B cell (primary cell): ENCODE measurements around the gene NBDY. TPM values are rescaled to one million over a fixed set of nuclear protein-coding genes. Genes with fewer than 3 reads are reported as not detected.

Experiments
- ATAC-seq: fragments of 200-7000 bp; cut with Tn5 transposase; one replicate; pipeline ENCODE4 v1.10.0; 2021; ENCODE audit warnings: low read depth, mild to moderate bottlenecking, moderate number of reproducible peaks, moderate library complexity
- CTCF ChIA-PET: fragments of 350-600 bp; sonication (Branson Sonifier 250); formaldehyde crosslinking; loops from one replicate; lab custom pipeline; 2021; ENCODE audit warnings: antibody characterized with exemption, inconsistent platforms; lab: Charles Lee
- POLR2A ChIA-PET: fragments of 350-600 bp; sonication (Branson Sonifier 250); formaldehyde crosslinking; loops from one replicate; lab custom pipeline; 2021; ENCODE audit warnings: antibody characterized with exemption; lab: Charles Lee
- DNase-seq: peaks from one replicate; pipeline ENCODE4 v3.0.0; 2013
- H2AFZ ChIP-seq: 2 replicates; pipeline ENCODE4 v1.6.1; 2012; ENCODE audit warnings: mild to moderate bottlenecking, low read depth, low read length; ENCODE audit not compliant: insufficient read depth, poor library complexity, severe bottlenecking
- H3K27ac ChIP-seq, 2 donors: 1 replicate in 1 of 2; 2 replicates in 1 of 2; pipeline ENCODE4 v1.5.1; 2012 to 2013; ENCODE audit warnings: low read length in 2 of 2, mild to moderate bottlenecking in 2 of 2, moderate library complexity in 1 of 2
- H3K27me3 ChIP-seq, 4 experiments: fragments of 200-600 bp in 1 of 4; sonication (generic) in 1 of 4; replicated peaks in 1 of 4; 1 replicate in 2 of 4; 2 replicates in 2 of 4; pipeline versions ENCODE4 v1.6.1 to v1.7.0; 2013 to 2016; ENCODE audit warnings: low read length in 3 of 4, mild to moderate bottlenecking in 2 of 4, mixed read lengths in 1 of 4, moderate library complexity in 1 of 4; ENCODE audit not compliant: insufficient read depth in 4 of 4, control insufficient read depth in 3 of 4; ENCODE audit errors: control extremely low read depth in 1 of 4
- H3K36me3 ChIP-seq, 2 experiments: replicated peaks in 1 of 2; 1 replicate in 1 of 2; 2 replicates in 1 of 2; pipeline versions ENCODE4 v1.6.1 to v1.7.1; 2013; ENCODE audit warnings: low read length in 1 of 2; ENCODE audit not compliant: insufficient read depth in 2 of 2, control insufficient read depth in 1 of 2; ENCODE audit errors: control extremely low read depth in 1 of 2, extremely low read depth in 1 of 2
- H3K4me1 ChIP-seq, 2 donors: fragments of 200-600 bp in 1 of 2; sonication (generic) in 1 of 2; 1 replicate in 1 of 2; 2 replicates in 1 of 2; pipeline versions ENCODE4 v1.5.1 to v1.6.1; 2013 to 2017; ENCODE audit warnings: low read length in 2 of 2; ENCODE audit not compliant: control insufficient read depth in 2 of 2, insufficient read depth in 2 of 2
- H3K4me2 ChIP-seq: replicated peaks from 2 replicates; pipeline ENCODE3; 2012; ENCODE audit warnings: mild to moderate bottlenecking, low read depth, low read length; ENCODE audit not compliant: poor library complexity, severe bottlenecking
- H3K4me3 ChIP-seq, 5 experiments: fragments of 200-600 bp in 1 of 5; sonication (generic) in 1 of 5; 1 replicate in 3 of 5; 2 replicates in 2 of 5; pipeline versions ENCODE4 v1.5.1 to v1.7.0; 2011 to 2016; ENCODE audit warnings: low read length in 4 of 5, mild to moderate bottlenecking in 4 of 5, low read depth in 2 of 5, control low read depth in 1 of 5, moderate library complexity in 1 of 5; ENCODE audit not compliant: insufficient read depth in 1 of 5; ENCODE audit errors: control extremely low read depth in 1 of 5, extremely low read depth in 1 of 5
- H3K79me2 ChIP-seq: fragments of 200-600 bp; sonication (generic); one replicate; pipeline ENCODE4 v1.6.0; 2016; ENCODE audit warnings: low read length; ENCODE audit not compliant: control insufficient read depth, insufficient read depth
- H3K9ac ChIP-seq: fragments of 200-600 bp; sonication (generic); 2 replicates; pipeline ENCODE4 v1.6.1; 2017; ENCODE audit warnings: mild to moderate bottlenecking, low read length, moderate library complexity
- H3K9me3 ChIP-seq, 3 donors: one replicate each; pipeline versions ENCODE4 v1.6.1 to v1.7.1; 2013; ENCODE audit warnings: low read length in 2 of 3; ENCODE audit not compliant: control insufficient read depth in 2 of 3, insufficient read depth in 1 of 3; ENCODE audit errors: control extremely low read depth in 1 of 3
- H4K20me1 ChIP-seq: 2 replicates; pipeline ENCODE4 v1.6.0; 2012; ENCODE audit warnings: mild to moderate bottlenecking, low read length; ENCODE audit not compliant: insufficient read depth, control insufficient read depth, poor library complexity, severe bottlenecking
- H3K27ac Mint-ChIP-seq: one replicate; pipeline ENCODE4 v1.8.0; 2021; ENCODE audit warnings: mixed read lengths
- H3K27me3 Mint-ChIP-seq: one replicate; pipeline ENCODE4 v1.8.0; 2021; ENCODE audit warnings: mixed read lengths
- H3K4me1 Mint-ChIP-seq: one replicate; pipeline ENCODE4 v1.8.0; 2021; ENCODE audit warnings: mixed read lengths
- H3K4me3 Mint-ChIP-seq: one replicate; pipeline ENCODE4 v1.8.0; 2021; ENCODE audit warnings: mixed read lengths
- H3K9me3 Mint-ChIP-seq: one replicate; pipeline ENCODE4 v1.8.0; 2022; ENCODE audit warnings: mixed read lengths; ENCODE audit not compliant: insufficient read depth
- EZH2 ChIP-seq: IDR thresholded peaks from 2 replicates; pipeline ENCODE4 v1.6.1; 2012; ENCODE audit warnings: borderline replicate concordance, low read depth, mild to moderate bottlenecking, moderate library complexity, low read length; ENCODE audit not compliant: insufficient read depth, poor library complexity, severe bottlenecking
- WGBS: methylation state at CpG from one replicate; pipeline ENCODE4 v1.1.5; 2013; ENCODE audit warnings: missing lambda C conversion rate; ENCODE audit not compliant: insufficient coverage; 5-methylcytosine and 5-hydroxymethylcytosine counted together
- intact Hi-C: fragments of 100-400 bp; cut with micrococcal nuclease; formaldehyde crosslinking; loops from one replicate; pipeline ENCODE4 v1.10.0; 2022
- polyA plus RNA-seq: library from polyadenylated mRNA; depleted of rRNA; stranded (reverse); fragments of >200 nt; gene quantifications from 2 replicates; pipeline ENCODE4 v1.2.3, GENCODE V29; 2012
- total RNA-seq, 2 donors: library from RNA; stranded (reverse); fragments of 120-200 nt in 1 of 2; gene quantifications; 1 replicate in 1 of 2; 2 replicates in 1 of 2; pipeline versions ENCODE4 v1.2.3 to v1.2.4, GENCODE V29; 2013 to 2022
- TF ChIP-seq, protein P1 (sequence below): fragments of 200-600 bp; IDR thresholded peaks from one replicate; pipeline ENCODE4 v1.8.0; 2022; ENCODE audit warnings: antibody characterized with exemption, mild to moderate bottlenecking

NBDY gene
- total and polyA plus RNA-seq, 2 donors (not counting 1 experiment from before 2014, with no cell fraction given): 26.7 to 36.5 TPM

DNA sequence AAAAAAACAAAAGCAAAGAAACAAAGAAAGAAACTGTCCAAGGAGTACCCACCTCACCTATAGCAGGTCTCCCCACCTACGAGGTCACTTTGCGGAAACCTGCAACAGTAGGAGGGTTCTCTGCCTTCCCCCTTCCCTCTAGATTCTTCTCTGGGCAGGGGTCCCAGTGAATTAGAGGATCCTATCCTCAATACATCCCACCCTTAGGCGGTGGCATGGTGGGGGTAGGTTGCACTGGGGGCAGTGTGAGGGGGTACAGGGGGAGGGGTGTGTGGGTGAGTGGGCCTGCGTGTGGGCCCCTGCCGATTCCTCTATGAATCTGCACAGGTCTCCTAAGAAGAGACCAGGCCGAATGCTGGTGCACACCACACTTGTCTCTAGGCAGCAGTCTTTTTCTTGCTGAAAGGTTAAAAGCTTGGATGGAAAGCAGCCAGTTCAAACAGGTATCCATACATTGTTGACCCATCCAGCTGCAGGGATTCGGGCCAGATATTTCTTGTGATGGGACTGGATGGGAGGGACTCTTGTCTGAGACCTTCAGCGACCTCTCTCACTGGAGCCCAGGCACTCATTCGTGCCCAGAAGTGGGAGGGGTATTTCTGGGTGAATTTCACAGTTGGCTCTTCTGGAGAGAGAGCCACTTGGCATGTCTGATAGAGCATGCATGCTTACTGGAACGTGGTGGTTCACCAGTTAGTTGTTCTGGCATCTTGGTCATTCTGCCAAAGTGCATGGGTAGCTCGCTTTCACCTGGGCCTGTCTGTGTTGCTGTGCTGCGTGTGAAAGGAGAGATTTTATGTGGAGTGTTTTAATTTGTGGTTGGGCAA lies 65.6 kb downstream of the NBDY start:
- TF ChIP-seq EZH2: no peak
- TF ChIP-seq, protein P1, sequence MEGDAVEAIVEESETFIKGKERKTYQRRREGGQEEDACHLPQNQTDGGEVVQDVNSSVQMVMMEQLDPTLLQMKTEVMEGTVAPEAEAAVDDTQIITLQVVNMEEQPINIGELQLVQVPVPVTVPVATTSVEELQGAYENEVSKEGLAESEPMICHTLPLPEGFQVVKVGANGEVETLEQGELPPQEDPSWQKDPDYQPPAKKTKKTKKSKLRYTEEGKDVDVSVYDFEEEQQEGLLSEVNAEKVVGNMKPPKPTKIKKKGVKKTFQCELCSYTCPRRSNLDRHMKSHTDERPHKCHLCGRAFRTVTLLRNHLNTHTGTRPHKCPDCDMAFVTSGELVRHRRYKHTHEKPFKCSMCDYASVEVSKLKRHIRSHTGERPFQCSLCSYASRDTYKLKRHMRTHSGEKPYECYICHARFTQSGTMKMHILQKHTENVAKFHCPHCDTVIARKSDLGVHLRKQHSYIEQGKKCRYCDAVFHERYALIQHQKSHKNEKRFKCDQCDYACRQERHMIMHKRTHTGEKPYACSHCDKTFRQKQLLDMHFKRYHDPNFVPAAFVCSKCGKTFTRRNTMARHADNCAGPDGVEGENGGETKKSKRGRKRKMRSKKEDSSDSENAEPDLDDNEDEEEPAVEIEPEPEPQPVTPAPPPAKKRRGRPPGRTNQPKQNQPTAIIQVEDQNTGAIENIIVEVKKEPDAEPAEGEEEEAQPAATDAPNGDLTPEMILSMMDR: no peak
- H3K27ac Mint-ChIP-seq: no peak overlapping the region
- no peaks in the 10 kb centered on the region for H3K9me3 ChIP-seq
- H3K4me3 ChIP-seq: no peak overlapping the region
- no peak overlapping the region for H3K27ac ChIP-seq
- ChIA-PET CTCF (no interaction called here), POLR2A (no interaction called here)
- peaks cover 28% of the 10 kb centered on the region for H3K4me1 Mint-ChIP-seq
- no peak overlapping the region for H3K9ac ChIP-seq
- H4K20me1 ChIP-seq: no peaks in the 10 kb centered on the region
- H3K27me3 ChIP-seq: no peaks in the 10 kb centered on the region
- intact Hi-C loops: no loop called here
- 91% methylated on average over 5 of the region's 12 CpGs for WGBS
- no peaks in the 10 kb centered on the region for H3K27me3 Mint-ChIP-seq
- no peaks in the 10 kb centered on the region for H3K9me3 Mint-ChIP-seq
- H3K36me3 ChIP-seq: no peaks in the 10 kb centered on the region
- DNase-seq (no peak), ATAC-seq (no peak)
- no peak overlapping the region for H2AFZ ChIP-seq
- H3K79me2 ChIP-seq: peaks cover 11% of the 10 kb centered on the region
- H3K4me1 ChIP-seq: peaks cover 13 to 14% of the 10 kb centered on the region in 2 donors
- H3K4me2 ChIP-seq: no peak overlapping the region
- no peak overlapping the region for H3K4me3 Mint-ChIP-seq

DNA sequence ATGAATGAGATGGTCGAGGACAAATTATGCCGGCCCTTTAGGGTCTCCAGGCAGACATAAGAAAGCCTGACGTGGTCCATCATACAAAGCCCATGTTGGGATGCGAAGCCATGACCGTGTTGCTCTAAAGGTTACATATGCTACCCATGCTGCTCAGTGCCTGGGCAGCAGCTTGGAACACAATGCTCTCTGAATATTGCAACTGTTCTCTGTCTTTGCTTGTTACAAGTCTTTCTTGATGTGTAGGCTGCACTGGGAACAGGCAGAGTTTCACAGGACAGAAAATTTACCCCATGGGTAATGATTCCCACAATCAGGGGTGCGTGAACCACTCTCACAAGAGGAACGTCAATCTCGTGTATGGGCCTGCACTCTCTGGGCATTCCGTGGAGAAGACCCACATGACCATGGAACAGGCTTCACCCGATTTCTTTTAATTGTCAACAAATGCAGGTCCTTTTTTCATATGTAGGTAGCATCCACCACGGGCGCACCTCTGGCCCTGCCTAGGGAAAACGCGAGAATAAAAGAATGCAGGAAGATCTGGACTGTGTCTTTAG lies 66.3 kb downstream of the NBDY start:
- H3K4me1 ChIP-seq: peaks cover 18 to 19% of the 10 kb centered on the region in 2 donors
- no peaks in the 10 kb centered on the region for H3K27me3 Mint-ChIP-seq
- DNase-seq (no peak), ATAC-seq (no peak)
- H3K4me3 ChIP-seq: no peak overlapping the region
- H3K9me3 Mint-ChIP-seq: no peaks in the 10 kb centered on the region
- peaks cover 34% of the 10 kb centered on the region for H3K4me1 Mint-ChIP-seq
- no peak overlapping the region for H2AFZ ChIP-seq
- H3K4me3 Mint-ChIP-seq: no peak overlapping the region
- no peaks in the 10 kb centered on the region for H3K9me3 ChIP-seq
- no peaks in the 10 kb centered on the region for H3K27me3 ChIP-seq
- H3K4me2 ChIP-seq: no peak overlapping the region
- no peak overlapping the region for H3K27ac ChIP-seq
- intact Hi-C loops: no loop called here
- ChIA-PET POLR2A (no interaction called here), CTCF (no interaction called here)
- H3K27ac Mint-ChIP-seq: no peak overlapping the region
- no peak overlapping the region for H3K9ac ChIP-seq
- H3K79me2 ChIP-seq: peaks cover 5% of the 10 kb centered on the region
- WGBS: 98% methylated on average over 7 of the region's 14 CpGs
- no peaks in the 10 kb centered on the region for H4K20me1 ChIP-seq
- TF ChIP-seq EZH2: no peak
- no peaks in the 10 kb centered on the region for H3K36me3 ChIP-seq
